ENCODE data around the gene ABCB10. TPM values are rescaled to one million over a fixed set of nuclear protein-coding genes. Genes with fewer than 3 reads are reported as not detected.
"Not testable (repeated sequence)": the region's sequence is repeated elsewhere in the genome, so short reads cannot be mapped to it uniquely, and the experiment has no call there.

The ABCB10 gene
- total RNA-seq, 2 experiments from 2014 or later = 30.7 to 32.1 TPM

DNA sequence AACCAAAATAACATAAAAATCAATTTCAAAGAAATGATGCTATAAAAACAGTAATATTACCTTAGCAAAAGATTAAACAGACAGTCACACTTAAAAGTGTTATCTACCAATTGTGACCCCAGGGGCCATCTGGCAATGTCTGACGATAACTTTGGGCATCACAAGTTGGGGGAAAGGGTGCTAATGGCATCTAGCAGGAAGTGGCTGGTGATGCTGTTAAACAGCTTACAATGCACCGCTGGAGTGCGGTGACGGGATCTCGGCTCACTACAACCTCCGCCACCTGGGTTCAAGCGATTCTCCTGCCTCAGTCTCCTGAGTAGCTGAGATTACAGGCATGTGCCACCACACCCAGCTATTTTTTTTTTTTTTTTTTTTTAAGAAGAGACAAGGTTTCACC, 78.0 kb downstream of the ABCB10 start:
- TF ChIP-seq, protein P1, sequence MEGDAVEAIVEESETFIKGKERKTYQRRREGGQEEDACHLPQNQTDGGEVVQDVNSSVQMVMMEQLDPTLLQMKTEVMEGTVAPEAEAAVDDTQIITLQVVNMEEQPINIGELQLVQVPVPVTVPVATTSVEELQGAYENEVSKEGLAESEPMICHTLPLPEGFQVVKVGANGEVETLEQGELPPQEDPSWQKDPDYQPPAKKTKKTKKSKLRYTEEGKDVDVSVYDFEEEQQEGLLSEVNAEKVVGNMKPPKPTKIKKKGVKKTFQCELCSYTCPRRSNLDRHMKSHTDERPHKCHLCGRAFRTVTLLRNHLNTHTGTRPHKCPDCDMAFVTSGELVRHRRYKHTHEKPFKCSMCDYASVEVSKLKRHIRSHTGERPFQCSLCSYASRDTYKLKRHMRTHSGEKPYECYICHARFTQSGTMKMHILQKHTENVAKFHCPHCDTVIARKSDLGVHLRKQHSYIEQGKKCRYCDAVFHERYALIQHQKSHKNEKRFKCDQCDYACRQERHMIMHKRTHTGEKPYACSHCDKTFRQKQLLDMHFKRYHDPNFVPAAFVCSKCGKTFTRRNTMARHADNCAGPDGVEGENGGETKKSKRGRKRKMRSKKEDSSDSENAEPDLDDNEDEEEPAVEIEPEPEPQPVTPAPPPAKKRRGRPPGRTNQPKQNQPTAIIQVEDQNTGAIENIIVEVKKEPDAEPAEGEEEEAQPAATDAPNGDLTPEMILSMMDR (IDR thresholded peaks at IDR 0.05) = no peak
- Mint-ChIP-seq H3K9me3 (no peaks in the 10 kb centered on the region), H3K36me3 (ENCODE audit: low read depth) (peaks cover 38% of the 10 kb centered on the region), H3K27ac (no peak overlapping the region), H3K4me1 (ENCODE audit: low read depth) (peaks cover 9% of the 10 kb centered on the region), H3K4me3 (no peak overlapping the region), H3K27me3 (no peaks in the 10 kb centered on the region)
- ChIA-PET CTCF (interaction anchor here (3.4 to 7.0 kb wide), 2 partner anchors 16 to 224 kb away, joined by 28 to 100 read pairs; no protein-coding TSS in a partner anchor), POLR2A (interaction anchor here (0.7 kb wide), 1 partner anchor 23 kb away, joined by 3 read pairs; no protein-coding TSS in a partner anchor)
- DNase-seq = no peak
- intact Hi-C loops (cut with micrococcal nuclease) = loop anchor here (10.0 kb wide), 1 partner anchor 226 kb away; no protein-coding TSS in a partner anchor
- no peak for ATAC-seq

DNA sequence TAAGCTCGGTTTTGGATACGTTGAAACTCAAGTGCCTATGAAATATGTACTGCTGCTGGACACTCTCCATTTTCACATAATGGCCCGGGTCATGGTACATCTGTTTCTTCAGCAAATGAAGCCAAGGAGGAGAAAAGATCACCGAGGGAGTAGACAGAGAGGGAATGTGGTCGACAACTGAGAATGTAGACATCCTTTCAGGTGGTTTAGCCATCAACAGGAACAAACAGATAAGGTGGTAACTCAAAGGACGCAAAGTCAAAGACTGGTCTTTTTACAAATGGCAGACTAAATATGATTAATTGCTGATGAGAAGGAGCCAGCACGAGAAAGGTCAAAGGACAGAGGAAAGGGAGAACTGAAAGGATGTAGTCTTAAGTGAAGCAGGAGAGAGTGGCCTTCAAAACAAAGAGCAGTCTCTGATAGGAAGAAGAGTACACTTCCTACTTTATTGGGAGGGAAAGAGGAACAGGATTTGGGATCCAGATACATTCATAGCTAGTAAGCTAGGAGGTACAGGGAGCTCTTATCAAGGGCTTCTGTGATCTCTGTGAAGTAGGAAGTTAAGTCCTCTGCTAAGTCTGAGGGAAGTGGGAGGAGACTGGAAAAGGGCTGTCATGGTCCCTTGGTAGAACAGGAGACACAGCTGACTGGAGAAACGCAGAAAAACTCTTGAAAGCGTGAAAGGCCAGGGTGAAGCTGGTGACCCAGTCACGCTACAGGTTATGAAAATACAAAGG, 78.7 kb downstream of the ABCB10 start:
- H3K27me3 Mint-ChIP-seq = no peaks in the 10 kb centered on the region
- peaks cover 37% of the 10 kb centered on the region for H3K36me3 Mint-ChIP-seq (ENCODE audit: low read depth)
- DNase-seq (peak; percentile 5), ATAC-seq (no peak)
- H3K9me3 Mint-ChIP-seq = no peaks in the 10 kb centered on the region
- no peak overlapping the region for H3K27ac Mint-ChIP-seq
- intact Hi-C loops (cut with micrococcal nuclease) = loop anchor here (10.0 kb wide), 1 partner anchor 225 kb away; no protein-coding TSS in a partner anchor
- H3K4me1 Mint-ChIP-seq (ENCODE audit: low read depth) = peaks cover 9% of the 10 kb centered on the region
- CTCF ChIA-PET = interaction anchor here (0.7 to 7.0 kb wide), 2 partner anchors 36 to 223 kb away, joined by 3 to 100 read pairs; no protein-coding TSS in a partner anchor
- TF ChIP-seq, protein P1 (IDR thresholded peaks at IDR 0.05) = no peak
- POLR2A ChIA-PET = interaction anchor here (0.6 to 0.7 kb wide), 2 partner anchors 22 to 48 kb away, joined by 3 to 4 read pairs; no protein-coding TSS in a partner anchor
- H3K4me3 Mint-ChIP-seq = no peak overlapping the region

DNA sequence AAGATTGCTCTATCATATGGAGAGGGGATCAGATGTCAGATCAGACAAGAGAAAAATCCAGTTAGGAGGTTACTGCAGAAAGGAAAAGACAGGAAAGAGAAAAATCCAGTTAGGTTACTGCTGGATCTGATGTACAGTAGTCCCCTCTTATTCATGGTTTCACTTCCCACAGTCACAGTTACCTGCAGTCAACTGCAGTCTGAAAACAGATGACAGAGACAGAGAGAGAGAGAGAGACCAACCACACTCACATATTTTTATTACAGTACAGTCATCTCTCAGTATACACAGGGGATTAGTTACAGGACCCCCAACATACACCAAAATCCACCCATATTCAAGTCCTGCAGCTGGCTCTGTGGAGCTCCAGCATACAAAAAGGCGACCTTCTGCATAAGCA, 79.7 kb downstream of the ABCB10 start:
- Mint-ChIP-seq H3K4me3 (no peak overlapping the region), H3K36me3 (ENCODE audit: low read depth) (peaks cover 42% of the 10 kb centered on the region), H3K27me3 (no peaks in the 10 kb centered on the region), H3K9me3 (no peaks in the 10 kb centered on the region), H3K4me1 (ENCODE audit: low read depth) (peaks cover 9% of the 10 kb centered on the region), H3K27ac (no peak overlapping the region)
- ChIA-PET CTCF (interaction anchor here (1.3 to 7.0 kb wide), 2 partner anchors 13 to 222 kb away, joined by 3 to 100 read pairs; no protein-coding TSS in a partner anchor), POLR2A (no interaction called here)
- TF ChIP-seq, protein P1 (IDR thresholded peaks at IDR 0.05) = no peak
- DNase-seq (no peak), ATAC-seq (no peak)
- intact Hi-C loops (cut with micrococcal nuclease) = no loop called here

- H3K36me3 Mint-ChIP-seq (ENCODE audit: low read depth) = peaks cover 30% of the 10 kb centered on the region
- DNase-seq; POLR2A ChIA-PET; H3K27ac Mint-ChIP-seq; intact Hi-C loops (cut with micrococcal nuclease); H3K9me3 Mint-ChIP-seq; H3K4me1 Mint-ChIP-seq (ENCODE audit: low read depth); H3K4me3 Mint-ChIP-seq; H3K27me3 Mint-ChIP-seq; ATAC-seq: not testable (repeated sequence)
- CTCF ChIA-PET = interaction anchor here (1.4 kb wide), 1 partner anchor 9 kb away, joined by 4 read pairs; no protein-coding TSS in a partner anchor
Observed at GRCh38 chr1:229475859-229476258, 82.6 kb downstream of the ABCB10 start.

DNA sequence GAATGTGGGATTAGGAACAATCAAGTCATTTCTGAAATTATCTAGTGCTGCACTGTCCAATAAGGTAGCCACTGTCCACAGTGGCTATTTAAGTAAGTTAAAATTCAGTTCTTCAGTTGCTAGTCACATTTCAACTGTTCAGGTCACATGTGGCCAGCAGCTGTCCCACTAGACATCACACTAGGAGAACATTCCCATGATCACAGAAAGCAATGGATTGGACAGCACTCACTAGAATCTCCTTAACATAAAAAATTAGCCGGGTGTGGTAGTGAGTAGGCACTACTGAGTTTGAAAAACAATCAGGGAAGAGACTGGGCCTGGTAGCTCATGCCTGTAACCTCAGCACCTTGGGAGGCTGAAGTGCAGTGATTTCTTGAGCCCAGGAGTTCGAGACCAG, 84.0 kb downstream of the ABCB10 start:
- TF ChIP-seq, protein P1 (IDR thresholded peaks at IDR 0.05) = no peak
- intact Hi-C loops (cut with micrococcal nuclease) = no loop called here
- ChIA-PET POLR2A (no interaction called here), CTCF (interaction anchor here (2.3 kb wide), 1 partner anchor 7 kb away, joined by 10 read pairs; no protein-coding TSS in a partner anchor)
- H3K4me1 Mint-ChIP-seq (ENCODE audit: low read depth) = no peaks in the 10 kb centered on the region
- DNase-seq (no peak), ATAC-seq (no peak)
- no peaks in the 10 kb centered on the region for H3K27me3 Mint-ChIP-seq
- no peak overlapping the region for H3K4me3 Mint-ChIP-seq
- no peak overlapping the region for H3K27ac Mint-ChIP-seq
- H3K36me3 Mint-ChIP-seq (ENCODE audit: low read depth) = peaks cover 28% of the 10 kb centered on the region
- no peaks in the 10 kb centered on the region for H3K9me3 Mint-ChIP-seq

Data from activated CD8-positive, alpha-beta T cell treated with anti-CD3 and anti-CD28 coated beads for 36 hours (primary cell).